Thymus (tissue), 11 donors: Measurements from ENCODE around the gene ABCD3. TPM values are rescaled to one million over a fixed set of nuclear protein-coding genes. Genes with fewer than 3 reads are reported as not detected.

ENCODE experiments used
- DNase-seq, 9 donors: peaks; one replicate each; pipeline ENCODE4 v3.0.0-alpha.2; 2013; ENCODE audit warnings: low spot score in 9 of 9, low read depth in 6 of 9, missing footprints in 1 of 9
- H3K27ac ChIP-seq, 2 donors: one replicate each; pipeline ENCODE4 v1.5.1; 2013; ENCODE audit warnings: control low read depth in 1 of 2, low read depth in 1 of 2, low read length in 1 of 2, mild to moderate bottlenecking in 1 of 2, moderate library complexity in 1 of 2
- H3K27me3 ChIP-seq, 2 donors: one replicate each; pipeline ENCODE4 v1.5.1; 2013; ENCODE audit warnings: low read length in 1 of 2; ENCODE audit not compliant: control insufficient read depth in 2 of 2, insufficient read depth in 1 of 2
- H3K36me3 ChIP-seq, 2 donors: one replicate each; pipeline ENCODE4 v1.5.1; 2013; ENCODE audit warnings: low read length in 1 of 2, mild to moderate bottlenecking in 1 of 2, moderate library complexity in 1 of 2; ENCODE audit not compliant: control insufficient read depth in 2 of 2, insufficient read depth in 2 of 2
- H3K4me1 ChIP-seq, 2 donors: one replicate each; pipeline ENCODE4 v1.5.1; 2013; ENCODE audit warnings: low read length in 2 of 2; ENCODE audit not compliant: control insufficient read depth in 2 of 2, insufficient read depth in 2 of 2
- H3K4me3 ChIP-seq, 2 donors: one replicate each; pipeline ENCODE4 v1.5.1; 2013; ENCODE audit warnings: low read length in 2 of 2, control low read depth in 1 of 2, mild to moderate bottlenecking in 1 of 2
- H3K9me3 ChIP-seq, 2 donors: one replicate each; pipeline ENCODE4 v1.5.1; 2013; ENCODE audit warnings: low read length in 1 of 2, mild to moderate bottlenecking in 1 of 2; ENCODE audit not compliant: control insufficient read depth in 2 of 2, insufficient read depth in 1 of 2
- WGBS: extraction: QIAGEN DNeasy Blood & Tissue Kit; methylation state at CpG from one replicate; pipeline ENCODE4 v1.1.7; 2013; 5-methylcytosine and 5-hydroxymethylcytosine counted together
- polyA plus RNA-seq: library from polyadenylated mRNA; stranded (reverse); fragments of 200-250 nt; gene quantifications from one replicate; pipeline ENCODE4 v1.2.3, GENCODE V29; 2013
- total RNA-seq: library from RNA; stranded (reverse); fragments of 120-200 nt; gene quantifications from one replicate; pipeline ENCODE4 v1.2.4, GENCODE V29; 2013
- donor health status: healthy.

Gene ABCD3
- total and polyA plus RNA-seq, 2 donors, result 84.2 to 92.7 TPM

GRCh38 chr1:94462606-94463005 lies 44.4 kb downstream of the ABCD3 start:
- peaks cover 3% of the 10 kb centered on the region in 2 donors for H3K4me1 ChIP-seq
- H3K27ac ChIP-seq, result no peak overlapping the region
- 95% methylated on average over 2 of the region's 2 CpGs for WGBS
- no peaks in the 10 kb centered on the region for H3K9me3 ChIP-seq
- H3K27me3 ChIP-seq, result no peaks in the 10 kb centered on the region
- peaks cover 7 to 52% of the 10 kb centered on the region in 2 donors for H3K36me3 ChIP-seq
- DNase-seq, result no peak
- no peak overlapping the region for H3K4me3 ChIP-seq

DNA sequence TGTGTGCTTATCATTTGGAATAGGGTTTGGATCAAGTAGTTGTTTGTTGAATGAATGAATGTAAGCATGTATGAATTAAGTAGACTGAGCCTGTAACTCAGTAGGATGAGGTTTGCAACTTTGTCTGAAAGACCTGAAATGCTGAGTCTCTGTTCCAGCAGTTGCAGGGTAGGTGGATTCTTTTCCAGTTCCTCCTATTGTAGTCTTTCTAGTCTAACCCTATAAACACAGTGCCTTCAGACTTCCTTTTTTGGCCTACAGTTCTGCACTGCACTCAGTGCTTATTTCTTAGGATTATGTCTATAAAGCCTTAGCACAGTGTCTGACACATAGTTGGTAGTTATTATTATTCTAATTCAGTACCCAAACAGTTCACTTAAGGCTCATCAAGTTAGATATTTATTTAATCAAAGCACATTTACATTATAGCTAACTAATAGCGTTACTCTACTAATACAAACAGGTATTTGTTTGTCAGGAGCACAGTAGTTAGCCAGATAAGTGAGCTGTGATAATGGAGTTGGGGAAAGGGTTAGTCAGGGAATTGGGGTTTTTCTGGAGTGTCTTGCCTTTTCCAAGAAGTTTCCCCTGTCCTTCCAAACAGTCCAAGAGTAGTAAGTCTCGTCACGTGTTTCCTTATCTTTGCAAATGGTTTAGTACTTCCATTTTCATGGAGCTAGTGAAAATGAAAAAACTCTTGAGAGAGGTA lies 45.0 kb downstream of the ABCD3 start:
- Histone ChIP-seq H3K27ac (peak overlapping the region in 1 of 2 donors; percentile 3), H3K4me3 (no peak overlapping the region), H3K4me1 (peaks cover 3% of the 10 kb centered on the region in 2 donors), H3K27me3 (no peaks in the 10 kb centered on the region), H3K9me3 (no peaks in the 10 kb centered on the region), H3K36me3 (peaks cover 5 to 51% of the 10 kb centered on the region in 2 donors)
- peak in 2 of 9 donors; percentile 11 to 29 for DNase-seq
- 97% methylated on average over 3 of the region's 3 CpGs for WGBS

- DNase-seq, result peak; percentile 48 to 88 (median 64)
- Histone ChIP-seq H3K36me3 (peaks cover 5 to 52% of the 10 kb centered on the region in 2 donors), H3K4me3 (no peak overlapping the region), H3K27me3 (no peaks in the 10 kb centered on the region), H3K9me3 (no peaks in the 10 kb centered on the region), H3K4me1 (peaks cover 3% of the 10 kb centered on the region in 2 donors), H3K27ac (peak overlapping the region in 1 of 2 donors; percentile 3)
- WGBS, result 78% methylated on average over 3 of the region's 3 CpGs
Measured at GRCh38 chr1:94463765-94464330, 45.7 kb downstream of the ABCD3 start.

- DNase-seq, result no peak
- Histone ChIP-seq H3K9me3 (no peaks in the 10 kb centered on the region), H3K27ac (no peak overlapping the region), H3K4me3 (no peak overlapping the region), H3K36me3 (peaks cover 10 to 56% of the 10 kb centered on the region in 2 donors), H3K27me3 (no peaks in the 10 kb centered on the region), H3K4me1 (no peaks in the 10 kb centered on the region)
Measured at GRCh38 chr1:94468708-94469107, 50.5 kb downstream of the ABCD3 start.

DNA sequence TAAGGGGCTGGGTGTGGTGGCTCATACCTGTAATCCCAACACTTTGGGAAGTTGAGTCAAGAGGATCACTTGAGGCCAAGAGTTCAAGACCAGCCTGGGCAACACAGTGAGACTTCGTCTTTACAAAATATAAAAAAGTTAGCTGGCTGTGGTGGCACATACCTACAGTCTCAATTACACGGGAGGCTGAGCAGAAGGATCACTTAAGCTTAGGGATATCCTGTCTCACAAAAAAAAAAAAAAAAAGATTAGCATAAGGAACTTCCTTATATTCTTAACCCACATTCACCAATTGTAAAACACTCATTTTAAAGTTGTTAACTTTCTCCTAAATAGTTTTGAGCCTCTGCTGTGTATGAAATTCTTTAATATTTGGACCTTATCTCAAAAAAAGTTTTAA lies 53.1 kb downstream of the ABCD3 start:
- H3K27ac ChIP-seq, result no peak overlapping the region

DNA sequence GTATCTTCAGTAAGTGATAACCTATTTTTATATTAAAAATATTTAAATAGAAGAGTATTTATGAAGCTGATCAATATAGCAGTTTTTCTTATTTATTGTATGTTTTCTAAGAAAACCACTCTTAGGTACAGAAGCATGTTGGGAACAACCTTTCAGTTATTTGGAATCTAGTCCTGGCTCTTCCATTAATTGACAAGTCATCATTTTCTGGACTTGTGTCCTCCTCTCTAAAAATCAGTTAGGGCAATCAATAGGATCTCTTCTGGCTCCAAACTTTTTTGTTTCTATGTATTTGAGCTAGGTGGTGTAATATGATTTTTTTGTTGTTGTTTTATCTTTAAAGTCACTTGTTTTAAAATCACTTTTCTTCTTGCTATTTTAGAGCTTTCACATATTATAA lies 57.0 kb downstream of the ABCD3 start:
- Histone ChIP-seq H3K4me3 (no peak overlapping the region), H3K4me1 (no peaks in the 10 kb centered on the region), H3K27me3 (no peaks in the 10 kb centered on the region), H3K9me3 (no peaks in the 10 kb centered on the region), H3K27ac (no peak overlapping the region), H3K36me3 (peaks cover 21 to 37% of the 10 kb centered on the region in 2 donors)
- DNase-seq, result no peak

More for the DNA sequence above, 53.1 kb downstream of the ABCD3 start:
- 91% methylated on average over 2 of the region's 2 CpGs for WGBS
- Histone ChIP-seq H3K9me3 (no peaks in the 10 kb centered on the region), H3K4me1 (no peaks in the 10 kb centered on the region), H3K36me3 (peaks cover 8 to 40% of the 10 kb centered on the region in 2 donors), H3K27me3 (no peaks in the 10 kb centered on the region), H3K4me3 (no peak overlapping the region)
- DNase-seq, result no peak

DNA sequence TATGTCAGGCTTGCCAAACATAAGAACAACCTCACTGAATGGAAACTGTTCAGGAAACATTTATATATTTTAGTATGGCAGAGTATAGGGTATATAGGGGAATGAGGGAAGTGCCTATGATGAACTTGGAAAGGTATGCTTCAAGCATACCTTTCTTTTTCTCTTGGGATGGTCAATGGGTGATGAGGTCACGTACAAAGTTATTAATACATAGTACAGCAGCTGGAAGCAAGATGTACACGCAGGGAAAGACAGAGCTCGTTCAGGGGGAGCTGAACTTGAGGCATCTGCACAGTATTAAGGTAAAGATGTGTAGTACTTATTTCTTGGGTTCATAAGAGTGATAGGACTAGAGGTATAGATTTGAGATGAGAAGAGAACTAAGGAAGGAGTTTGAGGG lies 61.5 kb downstream of the ABCD3 start:
- DNase-seq, result no peak
- H3K36me3 ChIP-seq, result peaks cover 24 to 51% of the 10 kb centered on the region in 2 donors
- H3K27me3 ChIP-seq, result no peaks in the 10 kb centered on the region
- H3K4me1 ChIP-seq, result no peaks in the 10 kb centered on the region
- H3K9me3 ChIP-seq, result no peaks in the 10 kb centered on the region
- H3K27ac ChIP-seq, result no peak overlapping the region
- WGBS, result 98% methylated on average over 3 of the region's 3 CpGs
- no peak overlapping the region for H3K4me3 ChIP-seq

DNA sequence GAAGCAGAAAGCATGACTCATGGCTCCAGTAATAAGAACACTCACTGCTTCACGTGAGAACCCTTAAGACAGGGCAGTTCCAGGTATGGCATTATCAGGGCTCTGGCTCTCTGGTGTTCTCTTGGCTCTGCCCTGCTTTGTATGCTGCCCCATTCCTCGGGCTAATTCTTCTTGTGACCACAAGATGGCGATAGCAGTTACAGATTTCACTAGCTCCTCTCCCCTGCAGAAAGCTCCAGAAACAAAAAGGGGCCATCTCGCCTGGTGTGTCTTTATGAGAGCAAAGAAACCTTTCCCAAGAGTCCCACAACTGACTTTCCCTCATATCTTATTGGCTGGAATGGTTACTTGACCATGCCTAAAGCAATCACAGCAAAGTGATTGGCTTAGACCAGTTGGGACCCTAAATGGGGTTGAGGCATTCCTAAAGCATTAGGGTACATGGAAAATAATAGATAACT lies 63.3 kb downstream of the ABCD3 start:
- peak; percentile 16 to 76 (median 52) for DNase-seq
- Histone ChIP-seq H3K4me3 (no peak overlapping the region), H3K9me3 (no peaks in the 10 kb centered on the region), H3K4me1 (no peaks in the 10 kb centered on the region), H3K36me3 (peaks cover 27 to 60% of the 10 kb centered on the region in 2 donors), H3K27ac (no peak overlapping the region), H3K27me3 (no peaks in the 10 kb centered on the region)
- WGBS, result 26% methylated on average over 4 of the region's 4 CpGs

DNA sequence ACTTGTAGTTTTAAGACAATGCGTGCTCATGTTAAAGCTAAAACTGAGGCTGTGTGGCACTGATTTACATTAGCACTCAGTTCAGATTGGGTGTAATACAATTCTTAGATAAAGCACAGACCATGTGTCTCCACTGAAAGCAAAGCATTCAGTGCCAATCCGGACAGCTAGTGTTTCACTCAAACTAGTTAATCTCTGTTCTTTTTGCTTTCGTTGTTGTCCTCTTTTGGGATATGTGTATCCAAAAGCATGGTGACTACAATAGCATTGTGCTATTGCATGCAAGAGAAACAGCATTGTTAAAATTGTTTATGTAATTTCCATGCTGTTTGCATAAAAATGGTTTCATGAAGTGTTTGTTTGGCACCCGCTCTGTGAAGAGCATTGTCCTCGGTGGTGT lies 68.8 kb downstream of the ABCD3 start:
- Histone ChIP-seq H3K27me3 (no peaks in the 10 kb centered on the region), H3K4me3 (no peak overlapping the region), H3K27ac (no peak overlapping the region), H3K36me3 (peaks cover 27 to 75% of the 10 kb centered on the region in 2 donors), H3K4me1 (no peaks in the 10 kb centered on the region), H3K9me3 (no peaks in the 10 kb centered on the region)
- no peak for DNase-seq
- 99% methylated on average over 5 of the region's 5 CpGs for WGBS
